NCI-H187 (cell line): ENCODE data around the gene RFT1.
"Not testable (repeated sequence)": the region's sequence is repeated elsewhere in the genome, so short reads cannot be mapped to it uniquely, and the experiment has no call there.

ENCODE experiments used
- DNase-seq, 2 experiments: peaks; one replicate each; lab custom pipeline; 2025; lab: John Stamatoyannopoulos, UW

The RFT1 gene

DNA sequence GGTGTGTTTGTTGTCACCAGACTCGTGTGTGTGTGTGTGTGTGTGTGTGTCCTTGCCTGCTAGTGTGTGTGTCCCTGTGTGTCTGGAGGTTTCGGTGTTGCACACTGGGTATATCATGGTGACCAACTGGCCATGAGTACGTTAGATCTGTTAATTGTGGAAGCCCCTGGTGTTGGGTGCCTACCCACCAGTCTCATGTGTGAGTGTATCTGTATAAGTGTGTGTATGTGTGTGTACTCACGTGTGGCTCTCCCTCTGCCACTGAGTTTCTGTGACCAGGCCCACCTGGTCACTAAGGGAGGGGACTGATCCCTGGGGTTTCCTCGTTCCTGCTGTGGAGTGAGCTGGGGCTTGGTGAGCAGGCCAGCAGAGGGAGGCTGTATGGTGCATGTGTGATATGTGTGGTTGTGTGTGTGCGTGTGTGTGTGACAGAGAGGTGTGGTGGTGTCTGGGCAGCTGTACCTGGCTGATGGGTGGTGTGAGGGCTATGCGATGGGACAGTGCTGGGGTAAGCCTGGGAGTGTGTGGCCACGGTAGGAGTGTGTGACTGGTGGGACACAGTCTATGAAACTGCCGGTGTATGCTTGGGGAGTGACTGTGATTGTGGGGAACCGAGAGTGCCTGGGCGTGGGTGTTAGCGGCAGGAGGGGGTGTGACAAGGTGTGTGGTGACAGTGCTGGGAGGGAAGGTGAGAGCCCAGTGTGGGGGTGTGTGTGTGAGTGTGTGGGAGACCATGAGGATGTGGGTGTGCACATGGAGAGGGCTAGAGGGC is 32.6 kb upstream of the RFT1 start:
- no peak for DNase-seq

DNA sequence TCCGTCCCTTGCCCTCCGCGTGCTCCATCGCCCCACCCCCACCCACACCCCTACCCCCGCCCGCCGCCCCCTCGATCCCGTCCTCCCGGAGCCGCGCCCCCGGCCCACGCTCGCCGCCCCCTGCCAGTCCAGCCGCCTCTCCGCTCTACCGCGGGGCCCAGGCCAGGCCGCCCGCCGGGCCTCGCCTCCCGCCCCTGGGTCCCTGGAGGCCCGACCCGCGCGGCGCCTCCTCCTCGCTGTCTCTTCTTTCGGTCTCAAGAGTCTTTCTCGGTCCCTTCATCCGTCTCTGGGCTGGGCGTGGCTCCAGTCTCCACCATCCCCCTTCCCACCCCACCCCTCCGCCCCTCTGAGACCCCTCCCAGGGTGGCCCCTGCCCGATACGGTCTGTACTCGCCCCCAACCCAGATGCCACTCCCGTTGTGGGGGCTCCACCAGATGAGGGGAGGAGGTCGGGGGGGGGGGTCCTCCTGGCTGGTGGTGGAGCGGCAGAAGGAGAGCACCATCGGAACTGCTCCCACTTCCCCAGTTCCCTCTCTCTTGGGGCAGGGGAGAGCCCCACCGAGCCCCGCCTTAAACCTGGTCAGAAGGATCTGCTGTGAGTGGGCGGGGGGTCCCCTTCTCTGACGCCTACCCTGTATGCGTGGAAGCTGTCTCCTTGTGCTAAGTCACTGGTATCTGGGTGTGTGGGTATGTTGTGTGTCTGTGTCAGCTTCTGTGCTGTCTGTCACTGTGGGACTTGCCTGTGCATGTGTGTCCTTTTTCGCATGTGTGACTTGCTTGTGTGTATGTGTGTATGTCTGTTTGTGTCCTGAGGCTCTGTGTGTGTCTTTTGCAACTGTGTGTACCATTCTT is 31.8 kb upstream of the RFT1 start:
- no peak for DNase-seq

DNA sequence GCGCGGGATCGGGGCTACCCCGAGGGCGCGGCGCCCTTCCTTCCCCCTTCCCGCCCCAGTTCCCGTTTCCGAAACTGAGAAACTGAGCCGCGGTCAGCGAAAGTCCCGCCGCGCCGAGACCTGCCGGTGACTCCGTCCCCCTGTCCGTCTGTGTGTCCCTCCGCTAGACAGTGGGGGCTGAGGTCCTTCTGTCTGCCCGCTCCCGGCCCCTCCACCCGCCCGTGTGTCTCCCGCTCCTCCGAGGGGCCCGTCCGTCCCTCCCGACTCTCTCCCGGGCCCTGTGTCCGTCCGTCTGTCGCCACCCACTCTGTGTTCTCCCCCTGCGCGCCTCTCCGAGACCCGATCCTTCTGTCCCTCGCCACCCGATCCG is 31.2 kb upstream of the RFT1 start:
- no peak for DNase-seq

DNA sequence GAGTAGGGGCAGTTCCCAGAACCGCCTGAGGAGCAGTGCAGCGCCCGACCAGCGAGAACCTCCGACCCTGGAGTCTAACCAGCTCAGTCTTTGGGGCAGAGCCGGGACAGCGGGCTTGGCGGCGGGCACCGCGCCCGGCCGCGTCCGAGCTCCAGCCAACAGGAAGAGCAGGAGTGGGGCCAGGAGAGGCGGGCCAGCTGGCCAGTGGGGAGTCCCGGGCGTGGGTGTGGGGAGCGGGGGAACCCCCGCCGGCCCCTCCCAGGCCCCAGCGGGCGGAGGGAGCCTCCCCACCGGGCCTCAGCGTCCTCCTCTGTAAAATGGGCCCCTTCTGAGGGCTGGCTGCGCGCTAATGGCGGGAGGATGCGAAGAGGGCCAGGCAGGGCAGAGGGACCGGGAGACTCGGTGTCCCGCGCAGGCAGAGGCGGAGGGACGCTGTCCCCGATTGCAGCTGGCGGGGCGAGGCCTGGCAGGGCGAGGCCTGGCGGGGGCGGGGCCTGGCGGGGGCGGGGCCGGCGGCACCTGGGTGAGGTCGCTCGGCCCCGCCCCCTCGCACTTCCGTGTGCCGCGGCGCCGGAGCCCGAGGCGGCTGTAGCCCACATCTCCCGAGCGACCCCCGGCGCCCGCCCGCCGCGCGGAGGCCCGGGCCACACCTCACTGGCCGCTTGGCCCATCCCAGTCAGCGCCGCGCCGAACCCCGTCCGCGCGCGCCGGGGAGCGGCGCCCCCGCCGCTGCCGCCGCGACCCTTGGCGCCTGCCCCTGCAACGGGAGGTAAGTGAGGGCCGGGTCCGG is 30.6 kb upstream of the RFT1 start, which contains the start of gene PRKCD:
TSS of gene PRKCD (plus strand) at position 550 of the 790 bp plus-strand sequence. CDS start 17,214 bp downstream, outside the sequence.
- peak in 1 of 2 experiments; percentile 27 for DNase-seq

DNA sequence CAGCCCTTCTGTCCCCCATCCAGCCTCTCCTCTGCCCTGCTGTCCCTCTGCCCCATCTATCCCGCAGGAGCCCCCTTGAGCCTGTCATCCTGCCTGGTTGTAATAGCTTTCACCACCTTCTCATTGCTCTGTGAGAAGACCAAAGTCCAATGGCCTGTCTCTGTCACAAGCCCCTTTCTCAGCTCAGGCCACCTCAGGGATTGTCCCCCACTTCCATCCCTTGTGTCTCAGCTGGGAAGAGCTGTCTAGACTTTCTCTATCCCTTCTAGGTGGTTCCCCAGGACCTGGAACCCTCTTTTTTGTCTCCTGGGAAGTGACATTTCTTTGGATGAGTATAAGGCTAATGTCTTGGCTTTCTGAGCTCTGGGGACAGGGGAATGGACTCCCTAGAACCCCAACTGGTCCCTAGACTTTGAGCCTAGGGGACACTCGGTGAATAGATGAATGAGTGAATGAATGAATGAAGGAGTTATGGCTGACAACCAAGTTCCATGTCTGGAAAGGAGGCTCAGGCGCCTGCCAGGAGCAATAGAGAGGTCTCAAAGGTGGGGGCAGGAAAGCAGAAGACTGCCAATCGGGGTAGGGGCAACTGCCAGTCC is 29.9 kb upstream of the RFT1 start:
- no peak for DNase-seq

DNA sequence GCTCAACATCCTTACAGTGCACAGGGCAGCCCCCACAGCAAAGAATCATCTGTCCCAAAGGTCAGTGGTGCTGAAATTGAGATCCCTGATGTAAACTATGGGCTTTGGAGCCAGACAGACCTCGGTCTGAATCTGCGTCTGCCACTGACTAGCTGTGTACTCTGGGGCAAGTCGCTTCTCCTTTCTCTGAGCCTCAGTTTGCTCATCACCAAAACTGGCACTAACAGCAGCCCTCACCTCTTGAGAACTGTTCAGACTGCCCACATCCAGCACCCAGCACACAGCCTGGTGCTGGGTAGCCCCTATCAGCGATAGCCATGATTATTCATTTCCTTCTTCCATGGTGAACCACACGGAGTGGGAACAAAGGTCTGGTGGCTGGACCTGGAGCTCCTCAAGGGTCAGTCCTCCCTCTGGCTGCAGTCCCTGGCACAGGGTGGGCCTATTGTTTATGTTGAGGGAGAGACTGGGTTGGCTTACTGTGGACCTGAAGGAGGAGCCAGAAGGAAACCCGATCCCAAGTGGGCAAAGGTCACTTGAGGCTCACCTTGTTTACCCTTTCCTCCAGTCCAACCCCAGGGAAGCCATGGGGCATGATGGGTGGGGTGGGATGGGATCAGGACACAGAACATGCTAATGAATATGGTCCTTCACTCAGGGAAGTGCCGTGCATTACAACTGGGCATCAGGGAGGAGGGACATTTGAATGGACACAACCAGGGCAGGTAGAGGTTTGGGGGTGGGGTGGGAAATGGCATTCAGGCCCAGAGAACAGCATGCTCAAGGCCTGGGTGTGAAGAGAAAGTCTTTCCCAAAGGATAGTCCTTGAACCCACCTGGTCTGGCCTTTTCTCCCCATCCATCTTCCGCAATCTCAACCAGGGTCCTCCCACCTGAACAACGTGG is 29.2 kb upstream of the RFT1 start:
- DNase-seq: no peak

DNA sequence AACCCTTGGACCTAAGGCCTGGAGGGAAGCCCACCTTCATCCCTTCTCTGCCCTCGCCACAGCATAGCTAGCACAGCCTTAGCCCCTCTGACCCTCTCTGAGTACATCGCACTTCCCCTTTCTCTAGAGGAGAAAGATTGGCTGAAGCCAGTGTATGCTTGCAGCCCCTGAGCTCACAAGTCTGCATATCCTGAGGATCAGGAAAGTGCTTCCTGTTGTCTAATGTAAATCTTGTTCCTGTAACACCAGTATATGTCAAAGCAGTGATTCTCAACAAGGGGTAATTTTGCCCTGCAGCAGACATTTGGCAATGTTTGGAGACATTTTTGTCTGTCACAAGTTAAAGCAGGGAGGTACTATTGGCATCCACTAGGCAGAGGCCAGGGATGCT is 28.5 kb upstream of the RFT1 start:
- DNase-seq: no peak

DNA sequence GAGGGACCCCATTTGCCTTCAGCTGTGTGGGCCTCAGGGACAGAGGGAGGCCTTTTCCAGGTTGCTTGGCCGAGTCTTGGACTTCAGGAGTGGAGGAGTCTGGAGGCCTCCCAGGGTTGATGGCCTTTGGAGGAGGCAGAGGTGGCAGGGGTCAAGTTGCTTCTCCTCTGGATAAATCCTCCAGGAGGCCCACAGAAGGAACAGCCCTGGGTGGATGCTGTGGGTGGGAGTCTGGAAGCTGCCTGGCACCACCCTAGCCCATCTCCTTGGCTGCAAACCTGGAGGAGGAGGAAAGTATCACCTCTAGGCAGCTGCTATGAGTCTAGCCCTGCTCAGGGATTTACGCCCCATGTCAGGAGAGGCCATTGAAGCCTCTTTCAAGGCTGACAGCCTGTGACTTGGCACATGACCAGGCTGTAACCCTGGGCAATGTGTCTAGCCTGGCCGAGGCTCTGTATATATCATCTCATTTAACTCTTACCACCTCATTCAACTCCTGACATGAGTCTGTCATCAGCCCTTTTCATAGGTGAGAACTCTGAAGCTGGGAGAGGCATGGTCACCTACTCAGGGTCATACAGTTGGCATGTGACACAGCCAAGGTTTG is 27.8 kb upstream of the RFT1 start:
- no peak for DNase-seq

DNA sequence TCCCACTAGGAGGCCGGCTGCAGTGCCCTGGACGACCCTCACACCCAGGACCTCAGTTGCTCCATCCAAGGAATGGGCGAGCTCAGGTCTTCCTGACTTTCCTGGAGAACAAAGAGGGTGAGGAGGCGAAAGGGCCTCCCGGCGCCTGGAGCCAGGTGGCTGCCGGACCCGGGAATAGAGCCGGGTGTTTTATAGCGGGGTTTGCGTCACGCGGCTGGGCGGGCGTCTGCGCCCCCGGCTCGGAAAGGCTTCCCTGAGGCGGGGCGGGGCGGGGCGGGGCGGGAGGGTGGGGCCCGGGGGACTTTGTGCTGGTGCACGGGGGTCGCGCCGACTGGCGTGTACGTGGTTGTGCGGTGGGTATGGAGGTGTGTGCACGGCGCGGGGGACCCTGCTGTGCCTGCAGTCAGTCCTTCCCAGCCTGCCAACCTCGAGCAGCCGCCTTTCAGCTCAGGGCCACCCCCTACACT is 26.2 kb upstream of the RFT1 start:
- DNase-seq: no peak

DNA sequence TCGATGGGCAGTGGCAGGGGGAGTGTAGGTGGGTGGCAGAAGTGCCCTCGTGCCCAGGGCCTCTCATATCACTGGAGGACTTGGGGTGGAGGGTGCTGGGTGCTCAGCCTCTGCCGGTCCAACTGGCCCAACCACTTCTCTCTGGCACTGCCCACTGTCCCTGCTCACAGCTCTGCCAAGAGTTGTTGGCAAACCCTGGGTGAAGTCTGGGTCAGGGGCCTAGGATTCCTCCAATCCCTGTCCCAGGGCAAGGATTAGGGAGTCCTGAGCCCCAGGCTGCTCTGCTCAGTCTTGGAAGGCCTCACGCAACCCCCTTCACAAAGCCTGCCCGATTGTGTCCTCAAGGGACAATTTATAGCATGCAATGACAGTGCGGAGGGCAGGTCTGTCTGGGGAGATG is 25.5 kb upstream of the RFT1 start:
- DNase-seq: no peak

DNA sequence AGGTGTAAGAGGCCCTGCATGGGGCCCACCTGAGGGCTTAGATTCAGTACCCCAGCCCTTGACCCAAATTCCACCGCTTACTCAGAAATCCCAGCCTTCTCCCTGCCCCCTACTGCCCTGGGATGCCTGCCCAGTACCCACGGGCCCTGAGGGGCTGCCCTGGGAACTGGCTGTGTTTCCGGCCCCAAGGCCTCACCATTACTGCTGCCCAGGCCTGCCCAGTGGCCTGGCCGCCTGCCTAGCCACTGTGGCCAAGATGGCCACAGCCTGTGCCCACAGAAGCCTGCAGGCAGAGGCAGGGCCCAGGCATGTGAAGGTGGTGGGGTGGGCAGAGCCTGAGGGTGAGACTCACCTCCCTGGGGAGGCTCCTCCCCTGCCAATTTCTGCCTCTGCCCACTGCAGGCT is 24.6 kb upstream of the RFT1 start:
- DNase-seq: no peak

DNA sequence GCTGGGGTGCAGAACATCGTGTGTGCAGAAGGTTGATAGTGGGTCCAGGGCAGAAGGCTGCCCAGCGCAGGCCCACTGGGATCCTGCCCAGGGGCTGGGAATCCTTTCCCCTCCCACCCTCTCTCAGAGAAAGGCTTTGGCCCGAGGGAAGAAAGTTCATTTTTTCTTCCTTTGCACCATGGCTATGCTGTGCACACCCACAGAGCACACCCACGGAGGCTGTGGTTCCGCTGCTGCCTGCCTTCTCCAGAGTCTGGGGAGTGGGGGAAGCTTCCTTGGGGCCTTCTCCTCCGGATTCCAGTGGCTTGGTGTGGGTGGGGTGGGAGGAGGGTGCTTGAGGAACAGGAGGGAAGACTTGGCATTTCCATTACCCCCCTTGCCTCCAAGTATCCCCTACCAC is 23.7 kb upstream of the RFT1 start:
- DNase-seq: no peak

DNA sequence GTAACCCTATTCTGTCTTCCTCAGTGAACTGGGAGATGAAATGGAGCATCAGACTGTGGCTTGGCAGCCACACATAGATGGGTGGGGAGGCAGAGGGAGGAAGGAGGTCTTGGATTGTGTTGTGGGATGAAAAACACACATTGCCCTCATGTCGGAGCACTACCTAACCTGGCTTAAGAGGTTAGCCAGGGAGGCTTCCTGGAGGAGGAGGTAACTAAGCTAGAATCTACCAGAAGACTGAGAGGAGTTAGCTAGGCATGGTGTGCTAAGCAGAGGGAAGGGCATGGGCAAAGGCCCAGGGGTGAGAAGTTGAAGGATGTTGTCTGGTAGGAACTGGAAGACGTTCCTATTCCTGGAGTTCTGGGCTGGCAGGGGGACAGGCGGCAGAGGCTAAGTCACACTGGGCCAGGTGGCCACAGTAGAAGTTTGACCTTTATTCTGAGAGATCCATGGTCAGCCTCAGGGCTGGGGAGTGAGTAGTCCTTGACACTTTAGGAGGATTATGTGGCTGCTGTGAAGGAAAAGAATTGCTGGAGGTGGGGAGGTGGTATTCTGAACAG is 23.1 kb upstream of the RFT1 start:
- no peak for DNase-seq

DNA sequence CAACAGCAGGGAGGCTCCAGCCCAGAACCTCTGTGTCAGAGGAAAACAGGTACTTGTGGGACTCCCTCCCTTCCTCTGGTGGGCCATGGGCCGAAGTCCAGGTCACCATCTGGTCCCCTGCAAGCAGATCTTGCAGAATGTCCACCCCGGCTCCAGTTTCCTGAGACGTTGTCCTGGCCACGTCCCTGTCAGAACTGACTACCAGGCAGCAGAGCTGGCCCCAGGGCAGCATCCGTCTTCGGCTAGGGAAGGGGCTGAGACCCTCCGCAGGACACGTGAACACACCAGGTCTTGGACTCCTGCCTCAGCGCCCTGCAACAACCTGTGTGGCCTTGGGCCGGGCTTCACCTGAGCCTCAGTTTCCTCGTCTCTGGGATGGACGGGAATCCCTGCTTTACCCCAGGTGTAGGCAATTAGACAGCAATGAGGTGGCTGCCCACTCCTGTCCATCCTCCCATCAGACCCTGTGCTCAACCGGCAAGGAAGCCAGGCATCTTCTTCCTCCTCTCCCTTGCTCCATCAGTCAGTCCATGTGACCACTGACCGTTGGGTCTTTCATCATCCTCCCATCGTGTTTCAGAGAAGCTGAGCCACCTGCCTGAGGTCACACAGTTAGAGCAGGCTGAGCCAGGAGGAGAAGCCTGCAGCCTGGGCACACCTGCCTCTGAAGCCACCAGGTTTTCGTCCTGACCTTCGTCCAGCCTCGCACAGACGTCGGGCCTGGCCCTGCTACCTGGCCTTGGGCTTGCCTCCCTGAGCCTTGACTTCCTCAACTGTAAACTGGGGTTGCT is 21.8 kb upstream of the RFT1 start:
- no peak for DNase-seq

DNA sequence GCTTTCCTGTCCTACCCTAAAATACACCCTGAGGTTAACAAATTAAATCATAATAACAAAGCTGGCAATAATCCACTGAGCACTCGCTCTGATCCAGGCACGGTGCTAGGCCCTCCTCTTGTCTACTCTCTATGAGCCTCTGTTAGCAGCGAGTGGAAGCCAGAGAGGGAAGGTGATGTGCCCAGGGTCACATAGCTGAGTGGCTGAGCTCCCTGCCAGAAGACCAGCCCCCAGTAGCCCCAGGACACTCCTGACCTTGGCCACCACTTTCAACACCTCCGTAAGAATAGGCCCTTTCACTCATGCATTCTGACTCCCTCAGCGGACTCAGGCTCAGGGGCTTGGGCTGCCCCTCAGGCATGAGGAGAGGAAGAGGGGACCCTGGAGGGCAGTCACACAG is 21.2 kb upstream of the RFT1 start:
- DNase-seq: no peak

DNA sequence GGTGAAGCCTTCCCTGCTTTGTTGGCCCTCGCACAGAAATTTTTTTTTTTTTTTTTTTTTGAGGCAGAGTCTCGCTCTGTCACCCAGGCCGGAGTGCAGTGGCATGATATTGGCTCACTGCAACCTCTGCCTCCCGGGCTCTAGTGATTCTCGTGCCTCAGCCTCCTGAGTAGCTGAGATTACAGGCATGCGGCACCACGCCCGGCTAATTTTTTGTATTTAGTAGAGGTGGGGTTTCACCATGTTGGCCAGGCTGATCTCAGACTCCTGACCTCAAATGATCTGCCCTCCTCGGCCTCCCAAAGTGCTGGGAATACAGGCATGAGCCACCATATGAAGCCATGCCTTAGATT is 20.8 kb upstream of the RFT1 start:
- not testable (repeated sequence) for DNase-seq

DNA sequence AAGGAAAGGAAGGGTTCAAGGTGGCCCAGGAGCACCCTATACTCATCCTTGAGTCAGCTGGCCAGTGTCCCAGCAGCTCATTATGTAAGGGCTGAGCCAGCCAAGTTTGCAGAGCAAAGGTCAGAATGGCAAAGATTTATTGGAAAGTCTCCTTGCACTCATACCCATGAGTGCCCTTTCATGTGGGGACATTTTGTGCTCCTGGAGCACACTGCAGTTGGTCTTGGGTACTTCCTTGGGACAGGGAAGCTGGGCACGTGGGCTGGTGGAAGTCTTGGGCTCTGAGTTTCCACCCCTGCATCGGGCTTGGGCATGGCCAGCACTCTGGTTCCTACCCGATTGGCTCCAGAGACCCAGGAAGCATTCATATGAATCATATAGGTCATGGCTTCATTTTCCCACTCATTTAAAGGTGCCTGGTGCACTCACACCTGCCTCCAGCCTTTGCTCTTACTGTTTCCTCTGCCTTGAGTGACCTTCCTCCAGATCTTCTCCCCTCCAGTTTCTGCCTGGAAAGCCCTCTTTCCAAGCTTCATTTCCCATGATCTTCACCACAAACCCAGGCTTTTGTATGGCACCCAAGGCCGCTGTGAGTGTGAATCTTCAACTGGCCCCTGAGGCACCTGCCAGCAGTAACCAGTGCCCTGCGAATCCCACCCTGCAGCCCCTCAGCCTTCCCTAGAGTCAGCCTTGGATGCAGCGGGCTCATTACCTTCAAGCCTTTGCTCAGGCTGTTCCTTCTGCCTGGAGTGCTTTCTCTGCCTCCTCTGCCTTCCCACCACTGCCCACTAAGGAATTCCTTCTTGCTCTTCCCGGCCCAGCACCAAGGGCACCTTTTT is 20.2 kb upstream of the RFT1 start:
- DNase-seq: no peak

DNA sequence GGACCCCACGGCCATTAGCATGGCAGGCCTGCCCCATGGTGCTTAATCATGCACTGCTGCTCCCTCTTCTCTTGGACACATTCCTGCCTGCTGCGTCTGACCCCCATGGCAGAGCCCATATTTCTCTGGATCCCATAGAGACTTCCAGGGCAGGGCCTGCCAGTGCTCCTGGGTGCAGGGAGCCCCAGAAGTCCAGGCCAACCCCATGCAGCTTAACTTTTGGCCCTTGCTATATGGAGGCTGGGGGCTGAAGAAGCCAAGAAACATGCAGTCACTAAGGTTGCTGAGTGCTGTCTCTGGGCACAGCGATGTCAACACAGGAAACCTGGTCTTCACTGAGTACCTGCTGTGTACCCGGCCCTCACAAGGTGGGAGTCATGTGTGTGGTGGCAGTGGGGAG is 19.5 kb upstream of the RFT1 start:
- DNase-seq: no peak
